HCT116 (cell line): ENCODE data around the gene LTBP1. TPM values are rescaled to one million over a fixed set of nuclear protein-coding genes. Genes with fewer than 3 reads are reported as not detected.
A peak's percentile ranks its signal among the peaks of the same experiment; 100 is the strongest.

ENCODE experiments used
- ATAC-seq: fragments of 200-7000 bp; cut with Tn5 transposase; 2 replicates; pipeline ENCODE4 v1.9.1; 2020; ENCODE audit warnings: mild to moderate bottlenecking, moderate library complexity
- BruUV-seq: library from RNA; stranded (reverse); fragments of 400-500 nt; replicated peaks from 2 replicates; lab custom pipeline; 2021; lab: Mats Ljungman, UMichigan
- CTCF ChIA-PET: fragments of 300-600 bp; sonication (Branson Sonifier 250); formaldehyde crosslinking; loops from one replicate; lab custom pipeline; 2021; ENCODE audit warnings: antibody characterized with exemption; lab: Charles Lee
- POLR2A ChIA-PET: fragments of 300-600, 350-600 bp; sonication (Branson Sonifier 250); formaldehyde crosslinking; loops from one replicate; lab custom pipeline; 2021; ENCODE audit warnings: antibody characterized with exemption; lab: Charles Lee
- RAD21 ChIA-PET, 2 experiments: fragments of 300-600 bp; sonication (Branson Sonifier 250); formaldehyde crosslinking; loops; one replicate each; lab custom pipeline; 2023; ENCODE audit warnings: low total read pairs in 2 of 2; ENCODE audit not compliant: uncharacterized antibody in 2 of 2, unreplicated experiment in 2 of 2, low non-redundant PET in 1 of 2; lab: Charles Lee
- DNase-seq: peaks from one replicate; pipeline ENCODE4 v3.0.0-alpha.2; 2010; ENCODE audit warnings: low read depth, low spot score
- H2AFZ ChIP-seq: fragments of 200-600 bp; shearing (Covaris generic), sonication (generic); 2 replicates; pipeline ENCODE4 v1.6.1; 2017; ENCODE audit warnings: low read depth, mixed run types, mixed read lengths, antibody characterized with exemption, low read length; ENCODE audit not compliant: poor library complexity, severe bottlenecking
- H3K27ac ChIP-seq: 2 replicates; pipeline ENCODE4 v1.5.1; 2012; ENCODE audit warnings: low read depth, low read length
- H3K27me3 ChIP-seq: fragments of 200-600 bp; sonication (generic); 2 replicates; pipeline ENCODE4 v1.6.1; 2016; ENCODE audit warnings: mixed run types, low read length, mixed read lengths; ENCODE audit not compliant: insufficient read depth
- H3K36me3 ChIP-seq, 2 experiments: fragments of 200-500 bp in 1 of 2; fragments of 200-600 bp in 1 of 2; sonication (Bioruptor generic) in 1 of 2; sonication (generic) in 1 of 2; 2 replicates each; pipeline versions ENCODE4 v1.5.1 to v1.6.1; 2014 to 2016; ENCODE audit warnings: low read length in 2 of 2, inconsistent platforms in 1 of 2, mixed read lengths in 1 of 2, mixed run types in 1 of 2; ENCODE audit not compliant: insufficient read depth in 2 of 2, control insufficient read depth in 1 of 2
- H3K4me1 ChIP-seq, 2 experiments: fragments of 200-600 bp in 1 of 2; sonication (generic) in 1 of 2; 2 replicates each; pipeline versions ENCODE4 v1.5.1 to v1.6.1; 2012 to 2017; ENCODE audit warnings: low read length in 2 of 2, inconsistent platforms in 1 of 2, mild to moderate bottlenecking in 1 of 2, mixed read lengths in 1 of 2, mixed run types in 1 of 2, moderate library complexity in 1 of 2; ENCODE audit not compliant: insufficient read depth in 2 of 2, control insufficient read depth in 1 of 2
- H3K4me2 ChIP-seq: fragments of 200-600 bp; sonication (generic); 2 replicates; pipeline ENCODE4 v1.6.1; 2017; ENCODE audit warnings: mixed run types, low read length, mixed read lengths
- H3K4me3 ChIP-seq, 2 experiments: fragments of 200-600 bp in 1 of 2; sonication (generic) in 1 of 2; replicated peaks in 1 of 2; 2 replicates each; pipeline ENCODE4 v1.5.1; 2011 to 2016; ENCODE audit warnings: low read length in 2 of 2, control low read depth in 1 of 2, low read depth in 1 of 2, mild to moderate bottlenecking in 1 of 2, mixed read lengths in 1 of 2, mixed run types in 1 of 2
- H3K79me2 ChIP-seq: fragments of 200-600 bp; sonication (generic); 2 replicates; pipeline ENCODE4 v1.6.1; 2017; ENCODE audit warnings: mild to moderate bottlenecking, mixed run types, low read length, moderate library complexity, mixed read lengths; ENCODE audit not compliant: insufficient read depth
- H3K9ac ChIP-seq: fragments of 200-600 bp; sonication (generic); 2 replicates; pipeline ENCODE4 v1.6.1; 2016; ENCODE audit warnings: low read length, mixed read lengths
- H3K9me2 ChIP-seq: fragments of 200-600 bp; sonication (generic), shearing (Covaris generic); 2 replicates; pipeline ENCODE4 v1.6.1; 2017; ENCODE audit warnings: mixed run types, mild to moderate bottlenecking, moderate library complexity; ENCODE audit not compliant: insufficient read depth
- H3K9me3 ChIP-seq, 2 experiments: fragments of 200-500 bp in 1 of 2; fragments of 200-600 bp in 1 of 2; sonication (Bioruptor generic) in 1 of 2; sonication (generic) in 1 of 2; 2 replicates each; pipeline ENCODE4 v1.6.1; 2014 to 2017; ENCODE audit warnings: low read length in 2 of 2, mixed read lengths in 2 of 2, inconsistent platforms in 1 of 2, low read depth in 1 of 2, mild to moderate bottlenecking in 1 of 2, mixed run types in 1 of 2, moderate library complexity in 1 of 2; ENCODE audit not compliant: control insufficient read depth in 1 of 2, insufficient read depth in 1 of 2
- H4K20me1 ChIP-seq: fragments of 200-600 bp; sonication (generic), shearing (Covaris generic); 2 replicates; pipeline ENCODE4 v1.6.1; 2017; ENCODE audit warnings: mixed run types, mild to moderate bottlenecking, moderate library complexity; ENCODE audit not compliant: insufficient read depth
- CBX3 ChIP-seq: IDR thresholded peaks from 2 replicates; pipeline ENCODE4 v1.6.1; 2012; ENCODE audit warnings: low read depth
- CEBPB ChIP-seq: IDR thresholded peaks from 2 replicates; pipeline ENCODE4 v1.6.1; 2012; ENCODE audit warnings: low read depth
- EZH2 ChIP-seq: fragments of 200-600 bp; sonication (generic); IDR thresholded peaks from 2 replicates; pipeline ENCODE4 v1.6.1; 2017; ENCODE audit warnings: antibody characterized with exemption, mixed run types
- MAX ChIP-seq: IDR thresholded peaks from 2 replicates; pipeline ENCODE4 v1.6.1; 2012
- POLR2A ChIP-seq: IDR thresholded peaks from 2 replicates; pipeline ENCODE4 v1.7.0; 2011; ENCODE audit warnings: borderline replicate concordance; ENCODE audit not compliant: insufficient read depth, insufficient read length; ENCODE audit errors: extremely low read depth
- REST ChIP-seq: IDR thresholded peaks from 2 replicates; pipeline ENCODE4 v1.6.1; 2012; ENCODE audit warnings: low read depth
- TCF7L2 ChIP-seq: IDR thresholded peaks from 2 replicates; pipeline ENCODE4 v1.7.0; 2011; ENCODE audit warnings: borderline replicate concordance, inconsistent platforms; ENCODE audit not compliant: insufficient read depth, insufficient read length; ENCODE audit errors: extremely low read depth
- ZBTB33 ChIP-seq: IDR thresholded peaks from 2 replicates; pipeline ENCODE4 v1.6.1; 2011; ENCODE audit warnings: mild to moderate bottlenecking, low read length, moderate library complexity; ENCODE audit not compliant: insufficient replicate concordance; ENCODE audit errors: extremely low read depth
- intact Hi-C: fragments of 100-400 bp; cut with micrococcal nuclease; formaldehyde crosslinking; loops from 2 replicates; pipeline ENCODE4 v1.10.0; 2022
- total RNA-seq: library from RNA; stranded (reverse); gene quantifications from one replicate; pipeline ENCODE4 v1.2.1, GENCODE V29; 2021; ENCODE audit not compliant: unreplicated experiment

Gene LTBP1
- total RNA-seq, 1 experiment from 2014 or later, result 5.1 TPM

GRCh38 chr2:33277002-33277426 lies 330.3 kb downstream of the LTBP1 start:
- ATAC-seq (no peak), DNase-seq (no peak)
- no peak overlapping the region for H3K4me2 ChIP-seq
- ChIA-PET CTCF (no interaction called here), POLR2A (no interaction called here), RAD21 (no interaction called here)
- H3K9ac ChIP-seq, result no peak overlapping the region
- no peak overlapping the region for H2AFZ ChIP-seq
- no peaks in the 10 kb centered on the region for H3K9me2 ChIP-seq
- no peak overlapping the region for H3K4me3 ChIP-seq
- BruUV-seq, result no TSS peak
- H3K36me3 ChIP-seq, result no peaks in the 10 kb centered on the region
- H3K27ac ChIP-seq, result no peak overlapping the region
- no peaks in the 10 kb centered on the region for H3K79me2 ChIP-seq
- no peaks in the 10 kb centered on the region for H3K27me3 ChIP-seq
- H3K4me1 ChIP-seq, result peaks cover 0 to 7% of the 10 kb centered on the region in 2 experiments; a peak in 2 of 4 replicates
- intact Hi-C loops, result no loop called here
- H4K20me1 ChIP-seq, result no peaks in the 10 kb centered on the region
- no peaks in the 10 kb centered on the region for H3K9me3 ChIP-seq
- TF ChIP-seq TCF7L2 (no peak), ZBTB33 (no peak), CBX3 (no peak), MAX (0 out of 2 replicates have a peak, but pooled peaks have one; percentile 21)

GRCh38 chr2:33278245-33278943 lies 331.6 kb downstream of the LTBP1 start:
- DNase-seq, result no peak
- intact Hi-C loops, result no loop called here

More at GRCh38 chr2:33278245-33278943, 331.6 kb downstream of the LTBP1 start:
- no peaks in the 10 kb centered on the region for H3K27me3 ChIP-seq
- no peak for ATAC-seq
- H3K4me1 ChIP-seq, result peaks cover 0 to 7% of the 10 kb centered on the region in 2 experiments; a peak in 2 of 4 replicates
- TF ChIP-seq CEBPB (no peak), MAX (no peak), EZH2 (no peak), TCF7L2 (no peak), REST (no peak), POLR2A (no peak)
- no peaks in the 10 kb centered on the region for H3K9me3 ChIP-seq
- ChIA-PET POLR2A (no interaction called here), CTCF (no interaction called here), RAD21 (no interaction called here)
- no peaks in the 10 kb centered on the region for H4K20me1 ChIP-seq
- H3K4me2 ChIP-seq, result no peak overlapping the region
- H3K9me2 ChIP-seq, result no peaks in the 10 kb centered on the region
- H3K4me3 ChIP-seq, result no peak overlapping the region
- H2AFZ ChIP-seq, result no peak overlapping the region
- no TSS peak for BruUV-seq
- H3K27ac ChIP-seq, result no peak overlapping the region
- H3K9ac ChIP-seq, result no peak overlapping the region
- H3K79me2 ChIP-seq, result no peaks in the 10 kb centered on the region
- no peaks in the 10 kb centered on the region for H3K36me3 ChIP-seq
